ENCODE data around the gene DIPK1B. TPM values are rescaled to one million over a fixed set of nuclear protein-coding genes. Genes with fewer than 3 reads are reported as not detected.

DIPK1B gene
- total and polyA plus RNA-seq, 10 of the 15 experiments (the other 5 are each of a cell fraction or from before 2014, with no cell fraction given): 0.08 to 0.28 (median 0.13) TPM; not detected in 3

GRCh38 chr9:136740069-136740468 lies 27.7 kb downstream of the DIPK1B start:
- Histone ChIP-seq H3K27me3 (replicated peaks in 1 of 2; ENCODE audit: control insufficient read depth in 2 of 2, insufficient read depth in 2 of 2, low read length in 1 of 2) (peaks cover 0 to 8% of the 10 kb centered on the region in 2 experiments; a peak in 3 of 4 replicates), H4K20me1 (ENCODE audit: control insufficient read depth, insufficient read depth) (no peaks in the 10 kb centered on the region), H3K4me1 (ENCODE audit: control insufficient read depth, insufficient read depth, low read length) (peaks cover 15% of the 10 kb centered on the region), H2AFZ (ENCODE audit: control insufficient read depth, low read depth, low read length) (no peak overlapping the region), H3K9ac (ENCODE audit: control insufficient read depth, insufficient read depth, low read length) (no peak overlapping the region), H3K36me3 (ENCODE audit: control insufficient read depth in 2 of 2, insufficient read depth in 2 of 2, low read length in 1 of 2) (no peaks in the 10 kb centered on the region), H3K4me3 (no peak overlapping the region), H3K79me2 (ENCODE audit: control insufficient read depth, insufficient read depth, low read length) (no peaks in the 10 kb centered on the region), H3K4me2 (ENCODE audit: control insufficient read depth, insufficient read depth) (no peak overlapping the region), H3K9me3 (replicated peaks; ENCODE audit: control insufficient read depth, insufficient read depth, low read length) (no peaks in the 10 kb centered on the region), H3K27ac (ENCODE audit: control insufficient read depth, insufficient read depth) (no peak overlapping the region)
- FAIRE-seq (no peak), ATAC-seq (no peak), DNase-seq (ENCODE audit: low read depth, low spot score) (no peak)
- ChIA-PET CTCF (no interaction called here), SMC1A (ENCODE audit: uncharacterized antibody, unreplicated experiment) (no interaction called here), RAD21 (ENCODE audit: unreplicated experiment) (no interaction called here), POLR2A (interaction anchor here (1.1 kb wide), 1 partner anchor 12 kb away, joined by 4 read pairs; no protein-coding TSS in a partner anchor)
- intact Hi-C loops (cut with micrococcal nuclease; ENCODE audit: unreplicated experiment) (no loop called here), in situ Hi-C loops (cut with MboI) (no loop called here)
- no TSS peak for BruUV-seq (replicated peaks)
- 61% methylated on average over 11 of the region's 11 CpGs for WGBS (ENCODE audit: insufficient coverage, insufficient replicate concordance, low lambda C conversion rate, missing lambda C conversion rate)
- TF ChIP-seq BCLAF1 (IDR thresholded peaks at IDR 0.05): no peak
- no peak for TF ChIP-seq TCF3 (IDR thresholded peaks at IDR 0.05; ENCODE audit: borderline replicate concordance, insufficient read depth, low read depth, low read length)
- TF ChIP-seq ATF7 (IDR thresholded peaks at IDR 0.05; ENCODE audit: low read depth): no peak
- TF ChIP-seq BCL3 (IDR thresholded peaks at IDR 0.05; ENCODE audit: borderline replicate concordance, insufficient read depth, low read depth, low read length, poor library complexity, severe bottlenecking): no peak
- TF ChIP-seq EED (IDR thresholded peaks at IDR 0.05; ENCODE audit: low read depth): no peak
- no peak for TF ChIP-seq ZNF592 (IDR thresholded peaks at IDR 0.05)
- TF ChIP-seq ZNF384 (IDR thresholded peaks at IDR 0.05; ENCODE audit: borderline replicate concordance, low read depth, low read length): no peak
- TF ChIP-seq MLLT1 (IDR thresholded peaks at IDR 0.05): no peak
- no peak for TF ChIP-seq SUZ12 (IDR thresholded peaks at IDR 0.05; ENCODE audit: unreplicated experiment)
- no peak for TF ChIP-seq ZNF622 (IDR thresholded peaks at IDR 0.05)
- no peak for TF ChIP-seq ZSCAN29 (IDR thresholded peaks at IDR 0.05)
- no peak for TF ChIP-seq POU2F2 (IDR thresholded peaks at IDR 0.05; ENCODE audit: borderline replicate concordance, low read depth, low read length)
- TF ChIP-seq ETV6 (conservative IDR thresholded peaks at IDR 0.05 in 1 of 2, IDR thresholded peaks at IDR 0.05 in 1 of 2; ENCODE audit: borderline replicate concordance in 1 of 2, low read depth in 1 of 2): no peak
- no peak for TF ChIP-seq CBFB (IDR thresholded peaks at IDR 0.05; ENCODE audit: low read depth)
- TF ChIP-seq CREM (IDR thresholded peaks at IDR 0.05; ENCODE audit: low read depth): no peak

Data from GM12878 (cell line).